Measurements from ENCODE around the gene BLOC1S1. TPM values are rescaled to one million over a fixed set of nuclear protein-coding genes. Genes with fewer than 3 reads are reported as not detected.

Gene BLOC1S1
- total RNA-seq, 1 experiment from 2014 or later: 85.5 TPM

DNA sequence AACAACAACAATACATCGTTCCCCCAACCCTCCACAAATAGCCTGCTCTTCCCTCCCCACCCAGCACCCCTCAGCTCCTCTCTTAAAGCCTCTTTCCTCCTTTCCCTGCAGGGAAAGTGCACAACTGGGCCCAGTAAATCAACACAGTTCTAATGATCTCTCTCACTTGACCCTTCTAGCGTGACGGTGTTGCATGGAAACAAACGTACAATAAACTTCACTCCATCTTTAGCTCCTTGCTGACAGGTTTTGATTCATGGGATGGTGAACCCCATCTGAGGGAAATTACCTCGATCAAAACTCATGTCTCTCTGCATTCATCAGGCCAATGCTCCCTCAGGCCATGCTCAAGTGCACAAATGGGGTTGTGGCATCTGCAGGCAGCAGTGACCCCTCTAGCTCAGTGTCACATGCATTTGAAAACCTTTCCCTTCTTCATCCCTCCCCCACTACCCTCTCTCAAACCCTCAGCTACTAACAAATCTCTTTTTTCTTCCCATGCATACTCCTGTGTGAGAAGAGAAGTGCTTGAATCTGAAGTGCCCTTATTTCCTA is 50.0 kb downstream of the BLOC1S1 start:
- CTCF ChIA-PET: no interaction called here

GRCh38 chr12:55767156-55767555 is 51.3 kb downstream of the BLOC1S1 start:
- no peak overlapping the region for H3K4me3 ChIP-seq (replicated peaks in 1 of 2; ENCODE audit: low read depth in 1 of 2, low read length in 2 of 2)
- H3K9me3 ChIP-seq (ENCODE audit: control insufficient read depth in 1 of 2, insufficient read depth in 1 of 2, low read depth in 1 of 2, low read length in 2 of 2): no peaks in the 10 kb centered on the region
- POLR2A ChIA-PET: interaction anchor here (0.6 kb wide), 1 partner anchor 23 kb away, joined by 3 read pairs; no protein-coding TSS in a partner anchor
- H3K4me2 ChIP-seq (ENCODE audit: low read length): no peak overlapping the region
- no peaks in the 10 kb centered on the region for H3K9me2 ChIP-seq (ENCODE audit: insufficient read depth)
- no peaks in the 10 kb centered on the region for H3K4me1 ChIP-seq (ENCODE audit: control insufficient read depth in 1 of 2, insufficient read depth in 2 of 2, low read length in 2 of 2)
- CTCF ChIA-PET: no interaction called here
- RAD21 ChIA-PET (ENCODE audit: low non-redundant PET in 1 of 2, low total read pairs in 2 of 2, uncharacterized antibody in 2 of 2, unreplicated experiment in 2 of 2): no interaction called here
- peaks cover 8 to 12% of the 10 kb centered on the region in 2 experiments; a peak in 2 of 4 replicates for H3K36me3 ChIP-seq (ENCODE audit: control insufficient read depth in 1 of 2, insufficient read depth in 2 of 2, low read length in 2 of 2)
- H3K27ac ChIP-seq (ENCODE audit: low read depth, low read length): no peak overlapping the region
- ATAC-seq (no peak), DNase-seq (ENCODE audit: low read depth, low spot score) (no peak)
- intact Hi-C loops (cut with micrococcal nuclease): no loop called here
- no peak overlapping the region for H2AFZ ChIP-seq (ENCODE audit: low read depth, low read length, poor library complexity, severe bottlenecking)
- BruUV-seq (replicated peaks): no TSS peak
- no peaks in the 10 kb centered on the region for H3K27me3 ChIP-seq (ENCODE audit: insufficient read depth, low read length)
- no peaks in the 10 kb centered on the region for H4K20me1 ChIP-seq (ENCODE audit: insufficient read depth)
- no peak overlapping the region for H3K9ac ChIP-seq (ENCODE audit: low read length)
- peaks cover 15% of the 10 kb centered on the region; the same call in 1 of the 2 replicates for H3K79me2 ChIP-seq (ENCODE audit: insufficient read depth, low read length)
- TF ChIP-seq, protein P1, sequence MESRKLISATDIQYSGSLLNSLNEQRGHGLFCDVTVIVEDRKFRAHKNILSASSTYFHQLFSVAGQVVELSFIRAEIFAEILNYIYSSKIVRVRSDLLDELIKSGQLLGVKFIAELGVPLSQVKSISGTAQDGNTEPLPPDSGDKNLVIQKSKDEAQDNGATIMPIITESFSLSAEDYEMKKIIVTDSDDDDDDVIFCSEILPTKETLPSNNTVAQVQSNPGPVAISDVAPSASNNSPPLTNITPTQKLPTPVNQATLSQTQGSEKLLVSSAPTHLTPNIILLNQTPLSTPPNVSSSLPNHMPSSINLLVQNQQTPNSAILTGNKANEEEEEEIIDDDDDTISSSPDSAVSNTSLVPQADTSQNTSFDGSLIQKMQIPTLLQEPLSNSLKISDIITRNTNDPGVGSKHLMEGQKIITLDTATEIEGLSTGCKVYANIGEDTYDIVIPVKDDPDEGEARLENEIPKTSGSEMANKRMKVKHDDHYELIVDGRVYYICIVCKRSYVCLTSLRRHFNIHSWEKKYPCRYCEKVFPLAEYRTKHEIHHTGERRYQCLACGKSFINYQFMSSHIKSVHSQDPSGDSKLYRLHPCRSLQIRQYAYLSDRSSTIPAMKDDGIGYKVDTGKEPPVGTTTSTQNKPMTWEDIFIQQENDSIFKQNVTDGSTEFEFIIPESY (IDR thresholded peaks at IDR 0.05; ENCODE audit: extremely low read depth, insufficient replicate concordance, low read length): no peak
- TF ChIP-seq ZNF274 (IDR thresholded peaks at IDR 0.05; ENCODE audit: low read depth, low read length) (no peak), JUND (IDR thresholded peaks at IDR 0.05) (no peak), MAX (IDR thresholded peaks at IDR 0.05) (no peak), YY1 (IDR thresholded peaks at IDR 0.05; ENCODE audit: extremely low read depth, insufficient replicate concordance, low read depth, low read length) (no peak), TCF7L2 (IDR thresholded peaks at IDR 0.05; ENCODE audit: borderline replicate concordance, extremely low read depth, insufficient read depth, insufficient read length) (no peak), CBX3 (IDR thresholded peaks at IDR 0.05; ENCODE audit: low read depth) (no peak)
- TF ChIP-seq, protein P2, sequence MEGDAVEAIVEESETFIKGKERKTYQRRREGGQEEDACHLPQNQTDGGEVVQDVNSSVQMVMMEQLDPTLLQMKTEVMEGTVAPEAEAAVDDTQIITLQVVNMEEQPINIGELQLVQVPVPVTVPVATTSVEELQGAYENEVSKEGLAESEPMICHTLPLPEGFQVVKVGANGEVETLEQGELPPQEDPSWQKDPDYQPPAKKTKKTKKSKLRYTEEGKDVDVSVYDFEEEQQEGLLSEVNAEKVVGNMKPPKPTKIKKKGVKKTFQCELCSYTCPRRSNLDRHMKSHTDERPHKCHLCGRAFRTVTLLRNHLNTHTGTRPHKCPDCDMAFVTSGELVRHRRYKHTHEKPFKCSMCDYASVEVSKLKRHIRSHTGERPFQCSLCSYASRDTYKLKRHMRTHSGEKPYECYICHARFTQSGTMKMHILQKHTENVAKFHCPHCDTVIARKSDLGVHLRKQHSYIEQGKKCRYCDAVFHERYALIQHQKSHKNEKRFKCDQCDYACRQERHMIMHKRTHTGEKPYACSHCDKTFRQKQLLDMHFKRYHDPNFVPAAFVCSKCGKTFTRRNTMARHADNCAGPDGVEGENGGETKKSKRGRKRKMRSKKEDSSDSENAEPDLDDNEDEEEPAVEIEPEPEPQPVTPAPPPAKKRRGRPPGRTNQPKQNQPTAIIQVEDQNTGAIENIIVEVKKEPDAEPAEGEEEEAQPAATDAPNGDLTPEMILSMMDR (IDR thresholded peaks at IDR 0.05 in 2 of 3, conservative IDR thresholded peaks at IDR 0.05 in 1 of 3; ENCODE audit: borderline replicate concordance in 1 of 3, insufficient read depth in 1 of 3, low read depth in 2 of 3, low read length in 2 of 3): no peak

More for the DNA sequence above, 50.0 kb downstream of the BLOC1S1 start:
- Histone ChIP-seq H3K4me2 (ENCODE audit: low read length) (no peak overlapping the region), H2AFZ (ENCODE audit: low read depth, low read length, poor library complexity, severe bottlenecking) (no peak overlapping the region), H4K20me1 (ENCODE audit: insufficient read depth) (no peaks in the 10 kb centered on the region), H3K79me2 (ENCODE audit: insufficient read depth, low read length) (peaks cover 9% of the 10 kb centered on the region; the same call in 1 of the 2 replicates), H3K9me2 (ENCODE audit: insufficient read depth) (no peaks in the 10 kb centered on the region), H3K4me3 (replicated peaks in 1 of 2; ENCODE audit: low read depth in 1 of 2, low read length in 2 of 2) (no peak overlapping the region), H3K27me3 (ENCODE audit: insufficient read depth, low read length) (no peaks in the 10 kb centered on the region), H3K27ac (ENCODE audit: low read depth, low read length) (no peak overlapping the region), H3K9ac (ENCODE audit: low read length) (no peak overlapping the region), H3K9me3 (ENCODE audit: control insufficient read depth in 1 of 2, insufficient read depth in 1 of 2, low read depth in 1 of 2, low read length in 2 of 2) (no peaks in the 10 kb centered on the region), H3K4me1 (ENCODE audit: control insufficient read depth in 1 of 2, insufficient read depth in 2 of 2, low read length in 2 of 2) (no peaks in the 10 kb centered on the region), H3K36me3 (ENCODE audit: control insufficient read depth in 1 of 2, insufficient read depth in 2 of 2, low read length in 2 of 2) (peaks cover 10 to 13% of the 10 kb centered on the region in 2 experiments; a peak in 3 of 4 replicates)
- ChIA-PET RAD21 (ENCODE audit: low non-redundant PET in 1 of 2, low total read pairs in 2 of 2, uncharacterized antibody in 2 of 2, unreplicated experiment in 2 of 2) (no interaction called here), POLR2A (no interaction called here)
- BruUV-seq (replicated peaks): no TSS peak
- DNase-seq (ENCODE audit: low read depth, low spot score) (no peak), ATAC-seq (no peak)
- intact Hi-C loops (cut with micrococcal nuclease): no loop called here
- TF ChIP-seq SIN3A (IDR thresholded peaks at IDR 0.05; ENCODE audit: low read depth) (no peak), JUND (IDR thresholded peaks at IDR 0.05) (0 out of 2 replicates have a peak, but pooled peaks have one; percentile 9), TCF7L2 (IDR thresholded peaks at IDR 0.05; ENCODE audit: borderline replicate concordance, extremely low read depth, insufficient read depth, insufficient read length) (no peak)
- TF ChIP-seq, protein P2 (IDR thresholded peaks at IDR 0.05 in 2 of 3, conservative IDR thresholded peaks at IDR 0.05 in 1 of 3; ENCODE audit: borderline replicate concordance in 1 of 3, insufficient read depth in 1 of 3, low read depth in 2 of 3, low read length in 2 of 3): no peak
